ENCODE measurements around the gene CHD9NB. TPM values are rescaled to one million over a fixed set of nuclear protein-coding genes. Genes with fewer than 3 reads are reported as not detected.

CHD9NB gene
- total RNA-seq, 1 experiment from 2014 or later, result 0.64 TPM

- ATAC-seq (no peak), DNase-seq (ENCODE audit: low read depth, low spot score) (no peak)
- TF ChIP-seq CTCF (IDR thresholded peaks at IDR 0.05) (no peak), POLR2AphosphoS5 (IDR thresholded peaks at IDR 0.05; ENCODE audit: low read depth, low read length) (no peak), TCF7L2 (IDR thresholded peaks at IDR 0.05; ENCODE audit: low read depth, low read length) (no peak), SIN3A (IDR thresholded peaks at IDR 0.05; ENCODE audit: borderline replicate concordance, insufficient read depth, low read depth, low read length) (no peak)
- TF ChIP-seq, protein P1, sequence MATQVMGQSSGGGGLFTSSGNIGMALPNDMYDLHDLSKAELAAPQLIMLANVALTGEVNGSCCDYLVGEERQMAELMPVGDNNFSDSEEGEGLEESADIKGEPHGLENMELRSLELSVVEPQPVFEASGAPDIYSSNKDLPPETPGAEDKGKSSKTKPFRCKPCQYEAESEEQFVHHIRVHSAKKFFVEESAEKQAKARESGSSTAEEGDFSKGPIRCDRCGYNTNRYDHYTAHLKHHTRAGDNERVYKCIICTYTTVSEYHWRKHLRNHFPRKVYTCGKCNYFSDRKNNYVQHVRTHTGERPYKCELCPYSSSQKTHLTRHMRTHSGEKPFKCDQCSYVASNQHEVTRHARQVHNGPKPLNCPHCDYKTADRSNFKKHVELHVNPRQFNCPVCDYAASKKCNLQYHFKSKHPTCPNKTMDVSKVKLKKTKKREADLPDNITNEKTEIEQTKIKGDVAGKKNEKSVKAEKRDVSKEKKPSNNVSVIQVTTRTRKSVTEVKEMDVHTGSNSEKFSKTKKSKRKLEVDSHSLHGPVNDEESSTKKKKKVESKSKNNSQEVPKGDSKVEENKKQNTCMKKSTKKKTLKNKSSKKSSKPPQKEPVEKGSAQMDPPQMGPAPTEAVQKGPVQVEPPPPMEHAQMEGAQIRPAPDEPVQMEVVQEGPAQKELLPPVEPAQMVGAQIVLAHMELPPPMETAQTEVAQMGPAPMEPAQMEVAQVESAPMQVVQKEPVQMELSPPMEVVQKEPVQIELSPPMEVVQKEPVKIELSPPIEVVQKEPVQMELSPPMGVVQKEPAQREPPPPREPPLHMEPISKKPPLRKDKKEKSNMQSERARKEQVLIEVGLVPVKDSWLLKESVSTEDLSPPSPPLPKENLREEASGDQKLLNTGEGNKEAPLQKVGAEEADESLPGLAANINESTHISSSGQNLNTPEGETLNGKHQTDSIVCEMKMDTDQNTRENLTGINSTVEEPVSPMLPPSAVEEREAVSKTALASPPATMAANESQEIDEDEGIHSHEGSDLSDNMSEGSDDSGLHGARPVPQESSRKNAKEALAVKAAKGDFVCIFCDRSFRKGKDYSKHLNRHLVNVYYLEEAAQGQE (IDR thresholded peaks at IDR 0.05; ENCODE audit: insufficient read depth in 1 of 2, low read depth in 2 of 2, low read length in 1 of 2), result no peak
- Histone ChIP-seq H3K36me3 (ENCODE audit: control insufficient read depth, insufficient read depth, low read length) (no peaks in the 10 kb centered on the region), H3K9me3 (ENCODE audit: control insufficient read depth, insufficient read depth, low read depth, low read length) (no peaks in the 10 kb centered on the region), H3K4me3 (ENCODE audit: low read depth in 2 of 2, low read length in 2 of 2) (no peak overlapping the region), H3K4me1 (ENCODE audit: control insufficient read depth, insufficient read depth, low read length) (no peaks in the 10 kb centered on the region), H3K27ac (ENCODE audit: low read length) (no peak overlapping the region), H3K27me3 (ENCODE audit: control insufficient read depth, insufficient read depth, low read length) (no peaks in the 10 kb centered on the region)
- BruUV-seq (replicated peaks), result no TSS peak
- ChIA-PET POLR2A (no interaction called here), CTCF (no interaction called here)
- in situ Hi-C loops (cut with HindIII; ENCODE audit: low pct_unique_long_range_greater_than_20kb, low sequenced_read_pairs) (no loop called here), intact Hi-C loops (cut with micrococcal nuclease; ENCODE audit: unreplicated experiment) (no loop called here)
Measured at GRCh38 chr16:53085931-53086421, 33.3 kb upstream of the CHD9NB start.

DNA sequence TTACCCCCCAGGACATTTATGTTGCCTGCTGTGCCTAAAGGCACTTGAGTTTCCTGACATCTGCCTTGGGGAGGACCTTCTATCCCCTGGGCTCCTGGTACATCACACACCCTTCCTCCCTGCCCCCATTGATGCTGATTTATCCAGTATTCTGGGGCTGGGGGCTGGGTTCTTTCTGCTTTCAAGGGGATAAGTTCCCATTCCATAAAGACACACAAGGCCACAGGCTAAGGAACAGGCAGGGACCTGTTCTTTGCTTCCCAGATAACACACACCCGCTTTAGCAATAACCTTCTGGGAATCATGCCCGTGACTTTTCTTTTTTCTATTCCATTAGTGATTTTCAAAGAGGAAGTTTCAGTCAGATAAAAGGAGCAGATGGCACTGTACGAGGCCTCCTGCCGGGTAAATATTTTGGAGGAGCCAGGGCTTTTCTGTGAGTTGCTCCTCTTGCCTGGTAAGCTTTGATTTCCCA, 32.7 kb upstream of the CHD9NB start:
- intact Hi-C loops (cut with micrococcal nuclease; ENCODE audit: unreplicated experiment) (no loop called here), in situ Hi-C loops (cut with HindIII; ENCODE audit: low pct_unique_long_range_greater_than_20kb, low sequenced_read_pairs) (no loop called here)
- no peaks in the 10 kb centered on the region for H3K9me3 ChIP-seq (ENCODE audit: control insufficient read depth, insufficient read depth, low read depth, low read length)
- H3K4me3 ChIP-seq (ENCODE audit: low read depth in 2 of 2, low read length in 2 of 2), result no peak overlapping the region
- no peak overlapping the region for H3K27ac ChIP-seq (ENCODE audit: low read length)
- ChIA-PET POLR2A (no interaction called here), CTCF (no interaction called here)
- no TSS peak for BruUV-seq (replicated peaks)
- DNase-seq (ENCODE audit: low read depth, low spot score) (no peak), ATAC-seq (no peak)
- H3K27me3 ChIP-seq (ENCODE audit: control insufficient read depth, insufficient read depth, low read length), result no peaks in the 10 kb centered on the region
- H3K4me1 ChIP-seq (ENCODE audit: control insufficient read depth, insufficient read depth, low read length), result no peaks in the 10 kb centered on the region
- TF ChIP-seq SIN3A (IDR thresholded peaks at IDR 0.05; ENCODE audit: borderline replicate concordance, insufficient read depth, low read depth, low read length), result no peak
- TF ChIP-seq TCF7L2 (IDR thresholded peaks at IDR 0.05; ENCODE audit: low read depth, low read length), result no peak
- TF ChIP-seq POLR2AphosphoS5 (IDR thresholded peaks at IDR 0.05; ENCODE audit: low read depth, low read length), result no peak
- TF ChIP-seq, protein P1 (IDR thresholded peaks at IDR 0.05; ENCODE audit: insufficient read depth in 1 of 2, low read depth in 2 of 2, low read length in 1 of 2), result no peak
- TF ChIP-seq CTCF (IDR thresholded peaks at IDR 0.05), result no peak
- H3K36me3 ChIP-seq (ENCODE audit: control insufficient read depth, insufficient read depth, low read length), result no peaks in the 10 kb centered on the region
